HepG2 (cell line): ENCODE measurements around the gene RHOBTB3. TPM values are rescaled to one million over a fixed set of nuclear protein-coding genes. Genes with fewer than 3 reads are reported as not detected.

Experiments
- ATAC-seq: fragments of 200-7000 bp; cut with Tn5 transposase; 3 replicates; pipeline ENCODE4 v1.9.1; 2020; ENCODE audit warnings: mild to moderate bottlenecking, moderate library complexity
- BruUV-seq: library from RNA; stranded (reverse); fragments of 400-500 nt; replicated peaks from 2 replicates; lab custom pipeline; 2021; lab: Mats Ljungman, UMichigan
- CTCF ChIA-PET: fragments of 300-600 bp; formaldehyde crosslinking; extraction: SDS; loops from one replicate; lab custom pipeline; 2021; ENCODE audit warnings: low total read pairs, inconsistent platforms, low intra/inter-chr PET ratio; lab: Yijun Ruan, JAX
- POLR2A ChIA-PET: fragments of 350-600 bp; sonication (Branson Sonifier 250); formaldehyde crosslinking; loops from one replicate; lab custom pipeline; 2020; ENCODE audit warnings: antibody characterized with exemption, inconsistent platforms; lab: Yijun Ruan, JAX
- DNase-seq: peaks from one replicate; pipeline ENCODE4 v3.0.0-alpha.2; 2015; ENCODE audit warnings: low spot score
- FAIRE-seq: peaks from 3 replicates; lab custom pipeline; 2011; peaks lifted over from hg19 to GRCh38; lab: Jason Lieb, UNC
- H2AFZ ChIP-seq: one replicate; pipeline ENCODE4 v1.6.1; 2011; ENCODE audit warnings: low read length, inconsistent platforms
- H3K27ac ChIP-seq: fragments of 300-600 bp; 3 replicates; pipeline ENCODE4 v1.8.0; 2011; ENCODE audit warnings: mixed run types, mild to moderate bottlenecking, mixed read lengths, low read length, inconsistent platforms; ENCODE audit not compliant: insufficient read depth; ENCODE audit errors: extremely low read length
- H3K27me3 ChIP-seq, 2 experiments: fragments of 200-600 bp in 1 of 2; 2 replicates in 1 of 2; 3 replicates in 1 of 2; pipeline versions ENCODE4 v1.6.0 to v1.8.0; 2011; ENCODE audit warnings: low read length in 2 of 2, mild to moderate bottlenecking in 2 of 2, moderate library complexity in 2 of 2, inconsistent platforms in 1 of 2; ENCODE audit not compliant: insufficient read depth in 2 of 2, control insufficient read depth in 1 of 2
- H3K36me3 ChIP-seq, 2 experiments: fragments of 200-600 bp in 1 of 2; replicated peaks in 1 of 2; 2 replicates in 1 of 2; 3 replicates in 1 of 2; pipeline versions ENCODE4 v1.5.1 to v1.8.0; 2011; ENCODE audit warnings: low read length in 2 of 2, inconsistent platforms in 1 of 2; ENCODE audit not compliant: insufficient read depth in 2 of 2, control insufficient read depth in 1 of 2
- H3K4me1 ChIP-seq: 2 replicates; pipeline ENCODE4 v1.5.1; 2012; ENCODE audit warnings: low read length, inconsistent platforms; ENCODE audit not compliant: insufficient read depth
- H3K4me2 ChIP-seq: 2 replicates; pipeline ENCODE4 v1.6.0; 2011; ENCODE audit warnings: low read depth, low read length, inconsistent platforms
- H3K4me3 ChIP-seq, 3 experiments: fragments of 200-600 bp in 1 of 3; sonication (generic), shearing (Covaris generic) in 1 of 3; replicated peaks in 1 of 3; 2 replicates each; pipeline ENCODE4 v1.5.1; 2011 to 2016; ENCODE audit warnings: low read length in 3 of 3, inconsistent platforms in 2 of 3, low read depth in 2 of 3, mild to moderate bottlenecking in 2 of 3, control low read depth in 1 of 3, mixed read lengths in 1 of 3; ENCODE audit not compliant: insufficient read depth in 1 of 3
- H3K79me2 ChIP-seq: one replicate; pipeline ENCODE4 v1.6.1; 2011; ENCODE audit warnings: low read length, inconsistent platforms; ENCODE audit not compliant: insufficient read depth
- H3K9ac ChIP-seq: 2 replicates; pipeline ENCODE4 v1.6.0; 2011; ENCODE audit warnings: mild to moderate bottlenecking, low read depth, low read length, inconsistent platforms; ENCODE audit not compliant: insufficient read depth
- H3K9me3 ChIP-seq: 2 replicates; pipeline ENCODE4 v1.5.1; 2012; ENCODE audit warnings: mild to moderate bottlenecking, low read length
- H4K20me1 ChIP-seq: 2 replicates; pipeline ENCODE4 v1.6.0; 2011; ENCODE audit warnings: inconsistent platforms, mild to moderate bottlenecking, low read length, moderate library complexity; ENCODE audit not compliant: insufficient read depth
- GLI4 ChIP-seq: sonication (generic); formaldehyde crosslinking; IDR thresholded peaks from 2 replicates; pipeline ENCODE4 v1.5.1; 2020; ENCODE audit warnings: missing genetic modification reagents, mild to moderate bottlenecking, moderate library complexity, borderline replicate concordance
- HNRNPLL ChIP-seq: fragments of 200-400 bp; formaldehyde crosslinking; IDR thresholded peaks from 2 replicates; pipeline ENCODE4 v1.6.1; 2017; ENCODE audit warnings: mild to moderate bottlenecking, low read depth, low read length; ENCODE audit not compliant: poor library complexity, severe bottlenecking
- MAFF ChIP-seq: IDR thresholded peaks from 2 replicates; pipeline ENCODE4 v1.6.1; 2011; ENCODE audit warnings: low read depth, low read length, improper control_type of control experiment
- MAFG ChIP-seq: sonication (generic); formaldehyde crosslinking; IDR thresholded peaks from 2 replicates; pipeline ENCODE4 v1.5.1; 2020; ENCODE audit warnings: mild to moderate bottlenecking, missing genetic modification reagents
- MAFK ChIP-seq, 2 experiments: IDR thresholded peaks in 1 of 2; conservative IDR thresholded peaks in 1 of 2; 2 replicates each; pipeline ENCODE4 v1.6.1; 2011; ENCODE audit warnings: improper control_type of control experiment in 2 of 2, low read length in 2 of 2
- NFAT5 ChIP-seq: sonication (generic); formaldehyde crosslinking; IDR thresholded peaks from 2 replicates; pipeline ENCODE4 v1.4.0; 2020; ENCODE audit warnings: missing genetic modification reagents
- NFE2L2 ChIP-seq: fragments of 150-350 bp; IDR thresholded peaks from 2 replicates; pipeline ENCODE4 v1.6.1; 2014; ENCODE audit warnings: low read length
- RXRA ChIP-seq: sonication (generic); formaldehyde crosslinking; IDR thresholded peaks from 2 replicates; pipeline ENCODE4 v1.5.1; 2020; ENCODE audit warnings: missing genetic modification reagents
- SNAPC5 ChIP-seq: sonication (generic); formaldehyde crosslinking; IDR thresholded peaks from 2 replicates; pipeline ENCODE4 v1.8.1; 2023; ENCODE audit warnings: mild to moderate bottlenecking, missing genetic modification reagents, borderline replicate concordance
- ZMAT3 ChIP-seq: sonication (generic); formaldehyde crosslinking; conservative IDR thresholded peaks from 2 replicates; pipeline ENCODE4 v1.7.0; 2021; ENCODE audit warnings: missing genetic modification reagents
- ZNF629 ChIP-seq: sonication (generic); formaldehyde crosslinking; conservative IDR thresholded peaks from 2 replicates; pipeline ENCODE4 v1.5.0; 2020; ENCODE audit warnings: missing genetic modification reagents
- WGBS: methylation state at CpG from one replicate; pipeline ENCODE4 v1.1.6; 2017; ENCODE audit warnings: low lambda C conversion rate; 5-methylcytosine and 5-hydroxymethylcytosine counted together
- in situ Hi-C: cut with HindIII; loops from 2 replicates; pipeline ENCODE4 v1.10.0; 2017; ENCODE audit warnings: low pct_unique_long_range_greater_than_20kb; ENCODE audit not compliant: extremely low pct_ligation_motif_present
- intact Hi-C: fragments of 100-400 bp; cut with micrococcal nuclease; formaldehyde crosslinking; loops from one replicate; pipeline ENCODE4 v1.10.0; 2022; ENCODE audit not compliant: unreplicated experiment
- polyA plus RNA-seq, 8 experiments: library from polyadenylated mRNA; depleted of rRNA in 3 of 8; stranded (reverse) in 7 of 8; unstranded in 1 of 8; fragments of >200 nt; fragmentation: Illumina TruSeq in 4 of 8; extraction: Trizol in 4 of 8; gene quantifications; 2 replicates each; pipeline versions ENCODE4 v1.2.1 to v1.2.3, GENCODE V29; 2011 to 2016; ENCODE audit warnings: low read depth in 4 of 8, missing spikeins in 1 of 8, mixed read lengths in 1 of 8; ENCODE audit not compliant: insufficient read depth in 1 of 8
- total RNA-seq, 5 experiments: library from RNA; depleted of rRNA; stranded (reverse); fragments of >200 nt; fragmentation: Illumina TruSeq; extraction: Trizol; gene quantifications; 2 replicates each; pipeline ENCODE4 v1.2.3, GENCODE V29; 2016; ENCODE audit warnings: low read depth in 1 of 5

Gene RHOBTB3
- total and polyA plus RNA-seq, 2 of the 13 experiments (the other 11 are each of a cell fraction or from before 2014, with no cell fraction given) = 31.6 to 35.4 TPM

- TF ChIP-seq NFAT5 (CRISPR knock-in tag) (no peak), GLI4 (no peak), MAFG (CRISPR knock-in tag) (no peak), ZMAT3 (CRISPR knock-in tag) (no peak), HNRNPLL (no peak)
- TF ChIP-seq, all 625 proteins: peak for 0
Observed at GRCh38 chr5:95771892-95772291, 40.8 kb downstream of the RHOBTB3 start (continued).

GRCh38 chr5:95773335-95774059, 42.4 kb downstream of the RHOBTB3 start:
- DNase-seq = peak; percentile 10
- Histone ChIP-seq H3K79me2 (no peaks in the 10 kb centered on the region), H4K20me1 (no peaks in the 10 kb centered on the region), H3K9ac (no peak overlapping the region), H3K27me3 (no peaks in the 10 kb centered on the region), H3K4me2 (no peak overlapping the region), H3K4me3 (no peak overlapping the region), H3K36me3 (peaks cover 0 to 11% of the 10 kb centered on the region in 2 experiments; a peak in 1 of 5 replicates), H3K9me3 (no peaks in the 10 kb centered on the region), H3K4me1 (peaks cover 26% of the 10 kb centered on the region), H3K27ac (no peak overlapping the region), H2AFZ (no peak overlapping the region)
- no TSS peak for BruUV-seq
- POLR2A ChIA-PET = interaction anchor here (0.8 kb wide), 1 partner anchor 61 kb away, joined by 3 read pairs; no protein-coding TSS in a partner anchor
- CTCF ChIA-PET = no interaction called here
- in situ Hi-C loops (no loop called here), intact Hi-C loops (no loop called here)
- peak; percentile 86 to 90 for TF ChIP-seq MAFK (conservative IDR thresholded peaks at IDR 0.05 in 1 of 2, IDR thresholded peaks at IDR 0.05 in 1 of 2; ENCODE audit: low read length in 2 of 2)
- TF ChIP-seq NFE2L2 = peak; percentile 88
- TF ChIP-seq SNAPC5 (CRISPR knock-in tag) = no peak
- peak; percentile 85 for TF ChIP-seq MAFF
- no peak for TF ChIP-seq RXRA (CRISPR knock-in tag)
- TF ChIP-seq ZNF629 (CRISPR knock-in tag) = no peak
- no peak for FAIRE-seq
- WGBS = 100% methylated on average over 3 of the region's 3 CpGs
- ATAC-seq = no peak
